SK-N-SH (cell line): ENCODE measurements around the gene GPRC5C.

Source experiments
- CTCF ChIP-seq: fragments of 200-600 bp; sonication (generic); IDR thresholded peaks from 2 replicates; pipeline ENCODE4 v1.6.1; 2017; ENCODE audit warnings: antibody characterized with exemption, mild to moderate bottlenecking, moderate library complexity
- FOXM1 ChIP-seq: IDR thresholded peaks from 2 replicates; pipeline ENCODE4 v1.4.0; 2012; ENCODE audit warnings: low read depth, mild to moderate bottlenecking
- REST ChIP-seq: IDR thresholded peaks from 2 replicates; pipeline ENCODE4 v1.6.1; 2012; ENCODE audit warnings: mild to moderate bottlenecking, low read depth, low read length, moderate library complexity
- SIN3A ChIP-seq: IDR thresholded peaks from 2 replicates; pipeline ENCODE4 v1.6.1; 2012; ENCODE audit warnings: low read depth, mild to moderate bottlenecking, low read length, moderate library complexity, borderline replicate concordance
- TAF1 ChIP-seq: IDR thresholded peaks from 2 replicates; pipeline ENCODE4 v1.6.1; 2012; ENCODE audit warnings: low read depth, mild to moderate bottlenecking, low read length, moderate library complexity, borderline replicate concordance

GRCh38 chr17:74430385-74430705 is 1.5 kb upstream of the GPRC5C start:
- TF ChIP-seq TAF1, result no peak
- TF ChIP-seq FOXM1, result no peak
- TF ChIP-seq CTCF, result no peak
- no peak for TF ChIP-seq REST
- TF ChIP-seq SIN3A, result no peak
